Naive B cell (primary cell): ENCODE results near the gene FAM25A. TPM values are rescaled to one million over a fixed set of nuclear protein-coding genes. Genes with fewer than 3 reads are reported as not detected.
A peak's percentile ranks its signal among the peaks of the same experiment; 100 is the strongest.
"Not testable (repeated sequence)": the region's sequence is repeated elsewhere in the genome, so short reads cannot be mapped to it uniquely, and the experiment has no call there.

Experiments used
- ATAC-seq, 2 donors: fragments of 150-1000 bp; cut with Tn5 transposase; 2 replicates each; pipeline ENCODE4 v1.10.0; 2021; ENCODE audit warnings: low read depth in 2 of 2, mild to moderate bottlenecking in 2 of 2, moderate library complexity in 2 of 2
- DNase-seq: peaks from one replicate; pipeline ENCODE4 v3.0.0; 2022
- H3K27ac Mint-ChIP-seq, 6 donors: one replicate each; pipeline ENCODE4 v1.8.0; 2020 to 2022; ENCODE audit warnings: mild to moderate bottlenecking in 6 of 6, mixed read lengths in 6 of 6, moderate library complexity in 5 of 6, inconsistent platforms in 2 of 6
- H3K27me3 Mint-ChIP-seq, 3 donors: one replicate each; pipeline ENCODE4 v1.8.0; 2021 to 2022; ENCODE audit warnings: mixed read lengths in 3 of 3, mild to moderate bottlenecking in 1 of 3
- H3K36me3 Mint-ChIP-seq, 2 donors: one replicate each; pipeline ENCODE4 v1.8.0; 2020 to 2022; ENCODE audit warnings: mixed read lengths in 2 of 2, inconsistent platforms in 1 of 2, mild to moderate bottlenecking in 1 of 2
- H3K4me1 Mint-ChIP-seq, 3 donors: one replicate each; pipeline ENCODE4 v1.8.0; 2020 to 2022; ENCODE audit warnings: mixed read lengths in 3 of 3, inconsistent platforms in 1 of 3, mild to moderate bottlenecking in 1 of 3, moderate library complexity in 1 of 3
- H3K4me3 Mint-ChIP-seq, 8 donors: one replicate each; pipeline ENCODE4 v1.8.0; 2020 to 2022; ENCODE audit warnings: mild to moderate bottlenecking in 8 of 8, mixed read lengths in 8 of 8, moderate library complexity in 8 of 8, inconsistent platforms in 2 of 8
- H3K9me3 Mint-ChIP-seq, 7 donors: one replicate each; pipeline ENCODE4 v1.8.0; 2020 to 2022; ENCODE audit warnings: mixed read lengths in 7 of 7, mild to moderate bottlenecking in 5 of 7, inconsistent platforms in 2 of 7, moderate library complexity in 1 of 7
- polyA plus RNA-seq, 6 donors: library from polyadenylated mRNA; unstranded; fragments of 300-500 nt; fragmentation: Illumina TruSeq; gene quantifications; one replicate each; pipeline ENCODE4 v1.2.3, GENCODE V29; 2021; ENCODE audit warnings: low read depth in 6 of 6

Gene FAM25A
- polyA plus RNA-seq, 6 donors from 2014 or later = not detected

GRCh38 chr10:87025285-87025958 lies 5.3 kb downstream of the FAM25A start:
- H3K4me1 Mint-ChIP-seq, H3K36me3 Mint-ChIP-seq, H3K27me3 Mint-ChIP-seq, H3K27ac Mint-ChIP-seq, DNase-seq, H3K4me3 Mint-ChIP-seq, H3K9me3 Mint-ChIP-seq, ATAC-seq: not testable (repeated sequence)

- not testable (repeated sequence) for H3K27me3 Mint-ChIP-seq, H3K36me3 Mint-ChIP-seq, H3K9me3 Mint-ChIP-seq, ATAC-seq, H3K4me1 Mint-ChIP-seq, H3K27ac Mint-ChIP-seq, DNase-seq, H3K4me3 Mint-ChIP-seq
Observed at GRCh38 chr10:87026747-87027508, 6.8 kb downstream of the FAM25A start.

GRCh38 chr10:87030419-87030818 lies 10.3 kb downstream of the FAM25A start:
- not testable (repeated sequence) for ATAC-seq, H3K4me1 Mint-ChIP-seq, H3K9me3 Mint-ChIP-seq, H3K36me3 Mint-ChIP-seq, H3K27ac Mint-ChIP-seq, H3K27me3 Mint-ChIP-seq, H3K4me3 Mint-ChIP-seq, DNase-seq

GRCh38 chr10:87030912-87031635 lies 11.0 kb downstream of the FAM25A start:
- H3K36me3 Mint-ChIP-seq = no peaks in the 10 kb centered on the region
- H3K27me3 Mint-ChIP-seq = no peaks in the 10 kb centered on the region
- H3K4me1 Mint-ChIP-seq = no peaks in the 10 kb centered on the region
- peak overlapping the region in 1 of 6 donors; percentile 52 for H3K27ac Mint-ChIP-seq
- no peak for ATAC-seq
- H3K9me3 Mint-ChIP-seq = peaks cover 0 to 6% (median 2%) of the 10 kb centered on the region in 7 donors
- no peak overlapping the region for H3K4me3 Mint-ChIP-seq
- DNase-seq = no peak

GRCh38 chr10:87036623-87037022 lies 16.5 kb downstream of the FAM25A start:
- Mint-ChIP-seq H3K27ac (no peak overlapping the region), H3K27me3 (peaks cover 0 to 4% (median 0%) of the 10 kb centered on the region in 3 donors), H3K4me1 (no peaks in the 10 kb centered on the region), H3K4me3 (no peak overlapping the region), H3K36me3 (no peaks in the 10 kb centered on the region), H3K9me3 (peaks cover 0 to 16% (median 8%) of the 10 kb centered on the region in 7 donors)
- ATAC-seq (no peak), DNase-seq (no peak)

- Mint-ChIP-seq H3K27ac (peak overlapping the region in 1 of 6 donors; percentile 6), H3K9me3 (peaks cover 0 to 16% (median 8%) of the 10 kb centered on the region in 7 donors), H3K27me3 (peaks cover 0 to 4% (median 0%) of the 10 kb centered on the region in 3 donors), H3K36me3 (peaks cover 5 to 9% of the 10 kb centered on the region in 2 donors), H3K4me3 (no peak overlapping the region), H3K4me1 (no peaks in the 10 kb centered on the region)
- DNase-seq (no peak), ATAC-seq (no peak)
Observed at GRCh38 chr10:87038286-87038717, 18.2 kb downstream of the FAM25A start.

- Mint-ChIP-seq H3K4me3 (no peak overlapping the region), H3K36me3 (peaks cover 6 to 10% of the 10 kb centered on the region in 2 donors), H3K27me3 (peaks cover 0 to 4% (median 0%) of the 10 kb centered on the region in 3 donors), H3K4me1 (no peaks in the 10 kb centered on the region), H3K27ac (no peak overlapping the region), H3K9me3 (peaks cover 0 to 16% (median 8%) of the 10 kb centered on the region in 7 donors)
- ATAC-seq (no peak), DNase-seq (no peak)
Observed at GRCh38 chr10:87038786-87039185, 18.7 kb downstream of the FAM25A start.

- H3K27ac Mint-ChIP-seq, ATAC-seq, H3K27me3 Mint-ChIP-seq, H3K4me1 Mint-ChIP-seq, H3K4me3 Mint-ChIP-seq, DNase-seq: not testable (repeated sequence)
- Mint-ChIP-seq H3K9me3 (peaks cover 0 to 12% (median 8%) of the 10 kb centered on the region in 7 donors), H3K36me3 (peaks cover 10 to 11% of the 10 kb centered on the region in 2 donors)
Observed at GRCh38 chr10:87043579-87043978, 23.5 kb downstream of the FAM25A start.

- DNase-seq (no peak), ATAC-seq (no peak)
- H3K4me1 Mint-ChIP-seq = no peaks in the 10 kb centered on the region
- peaks cover 0 to 1% (median 0%) of the 10 kb centered on the region in 7 donors for H3K9me3 Mint-ChIP-seq
- peaks cover 10 to 15% of the 10 kb centered on the region in 2 donors for H3K36me3 Mint-ChIP-seq
- H3K4me3 Mint-ChIP-seq = no peak overlapping the region
- H3K27me3 Mint-ChIP-seq = no peaks in the 10 kb centered on the region
- H3K27ac Mint-ChIP-seq = no peak overlapping the region
Observed at GRCh38 chr10:87045434-87045938, 25.4 kb downstream of the FAM25A start.

GRCh38 chr10:87053111-87053510 lies 33.0 kb downstream of the FAM25A start:
- H3K27ac Mint-ChIP-seq = no peak overlapping the region
- ATAC-seq = no peak
- DNase-seq = no peak
- H3K36me3 Mint-ChIP-seq = peaks cover 0 to 22% of the 10 kb centered on the region in 2 donors
- H3K4me3 Mint-ChIP-seq = no peak overlapping the region
- H3K27me3 Mint-ChIP-seq = no peaks in the 10 kb centered on the region
- no peaks in the 10 kb centered on the region for H3K9me3 Mint-ChIP-seq
- H3K4me1 Mint-ChIP-seq = no peaks in the 10 kb centered on the region

- no peak for DNase-seq
- Mint-ChIP-seq H3K4me3 (no peak overlapping the region), H3K36me3 (peaks cover 0 to 25% of the 10 kb centered on the region in 2 donors), H3K27me3 (no peaks in the 10 kb centered on the region), H3K9me3 (no peaks in the 10 kb centered on the region), H3K27ac (no peak overlapping the region), H3K4me1 (no peaks in the 10 kb centered on the region)
- ATAC-seq = no peak
Observed at GRCh38 chr10:87053577-87054181, 33.6 kb downstream of the FAM25A start.

GRCh38 chr10:87054373-87055295 lies 34.5 kb downstream of the FAM25A start:
- H3K4me3 Mint-ChIP-seq = no peak overlapping the region
- H3K27ac Mint-ChIP-seq = no peak overlapping the region
- ATAC-seq = no peak
- DNase-seq = no peak
- no peaks in the 10 kb centered on the region for H3K4me1 Mint-ChIP-seq
- H3K9me3 Mint-ChIP-seq = no peaks in the 10 kb centered on the region
- H3K27me3 Mint-ChIP-seq = no peaks in the 10 kb centered on the region
- H3K36me3 Mint-ChIP-seq = peaks cover 0 to 23% of the 10 kb centered on the region in 2 donors
